Spleen (tissue), 11 donors: ENCODE data around the gene PRDX5. TPM values are rescaled to one million over a fixed set of nuclear protein-coding genes. Genes with fewer than 3 reads are reported as not detected.

ENCODE experiments used
- DNase-seq: peaks from one replicate; pipeline ENCODE4 v3.0.0-alpha.2; 2020
- H3K27ac ChIP-seq, 8 donors: fragments of 200-600 bp; sonication (generic) in 7 of 8; 1 replicate in 4 of 8; 2 replicates in 4 of 8; pipeline versions ENCODE4 v1.5.0 to v1.8.0; 2016 to 2021; ENCODE audit warnings: inconsistent platforms in 4 of 8, mild to moderate bottlenecking in 4 of 8, moderate library complexity in 1 of 8
- H3K27me3 ChIP-seq, 7 donors: fragments of 200-600 bp; sonication (generic) in 6 of 7; replicated peaks in 1 of 7; 1 replicate in 4 of 7; 2 replicates in 3 of 7; pipeline versions ENCODE4 v1.5.0 to v1.8.0; 2016 to 2021; ENCODE audit warnings: inconsistent platforms in 3 of 7, mild to moderate bottlenecking in 1 of 7
- H3K36me3 ChIP-seq, 6 donors: fragments of 200-600 bp; sonication (generic) in 5 of 6; 1 replicate in 4 of 6; 2 replicates in 2 of 6; pipeline versions ENCODE4 v1.5.0 to v1.8.0; 2016 to 2021; ENCODE audit warnings: inconsistent platforms in 2 of 6
- H3K4me1 ChIP-seq, 6 donors: fragments of 200-600 bp; sonication (generic) in 5 of 6; 1 replicate in 3 of 6; 2 replicates in 3 of 6; pipeline versions ENCODE4 v1.5.0 to v1.8.0; 2016 to 2021; ENCODE audit warnings: inconsistent platforms in 3 of 6
- H3K4me3 ChIP-seq, 8 donors: fragments of 200-600 bp; sonication (generic) in 7 of 8; 1 replicate in 4 of 8; 2 replicates in 4 of 8; pipeline versions ENCODE4 v1.5.0 to v1.8.0; 2016 to 2021; ENCODE audit warnings: inconsistent platforms in 4 of 8, mild to moderate bottlenecking in 4 of 8, moderate library complexity in 2 of 8
- H3K9me3 ChIP-seq, 8 donors: fragments of 200-600 bp; sonication (generic) in 7 of 8; 1 replicate in 4 of 8; 2 replicates in 4 of 8; pipeline versions ENCODE4 v1.5.0 to v1.8.0; 2016 to 2021; ENCODE audit warnings: inconsistent platforms in 4 of 8
- CTCF ChIP-seq, 11 experiments: fragments of 200-600 bp in 7 of 11; fragments of 450-650 bp in 4 of 11; sonication (generic) in 4 of 11; IDR thresholded peaks in 8 of 11; conservative IDR thresholded peaks in 3 of 11; 1 replicate in 7 of 11; 2 replicates in 4 of 11; pipeline versions ENCODE4 v1.4.0 to v1.8.0; 2016 to 2021; ENCODE audit warnings: antibody characterized with exemption in 11 of 11, inconsistent platforms in 4 of 11, mild to moderate bottlenecking in 1 of 11
- POLR2A ChIP-seq, 3 donors: fragments of 450-650 bp; IDR thresholded peaks; one replicate each; pipeline ENCODE4 v1.5.1; 2017; ENCODE audit warnings: antibody characterized with exemption in 3 of 3, mild to moderate bottlenecking in 1 of 3
- POLR2AphosphoS5 ChIP-seq, 3 donors: sonication (generic); formaldehyde crosslinking; IDR thresholded peaks; one replicate each; pipeline ENCODE4 v1.5.1; 2017; ENCODE audit warnings: antibody characterized with exemption in 3 of 3
- WGBS, 5 donors: extraction: QIAGEN DNeasy Blood & Tissue Kit in 3 of 5; methylation state at CpG; one replicate each; pipeline versions ENCODE4 v1.1.5 to v1.1.7; 2013 to 2018; 5-methylcytosine and 5-hydroxymethylcytosine counted together
- intact Hi-C: fragments of 100-400 bp; cut with DNase I; formaldehyde crosslinking; loops from one replicate; pipeline ENCODE4 v1.15.0; 2023; ENCODE audit warnings: low total_unique reads
- polyA plus RNA-seq, 3 donors: library from polyadenylated mRNA; stranded (reverse); fragments of 200-250 nt; gene quantifications; one replicate each; pipeline ENCODE4 v1.2.1, GENCODE V29; 2013
- total RNA-seq, 7 donors: library from RNA; depleted of rRNA in 3 of 7; stranded (reverse); fragments of >200 nt in 3 of 7; fragmentation: NEBNext Ultra II Directional in 4 of 7; extraction: Animal tissue kit (Norgen Biotek cat#: 25700) in 4 of 7; gene quantifications; one replicate each; pipeline versions ENCODE4 v1.1.0 to v1.2.1, GENCODE V29; 2016 to 2021
- donor health status: healthy with polysubstance abuse.
- donor health status: DM: no; HTN: no; CAD: no; lungs with moderate emphysema.
- donor health status: DM: no; HTN: no; CAD: no.
- donor health status: Bipolar disorder and iron deficiency.
- donor health status: healthy.
- donor health status: DM: no; HTN: no; CAD: no.
- donor health status: DM: yes; HTN: yes; CAD: no.

The PRDX5 gene
- total and polyA plus RNA-seq, 10 donors: 77.0 to 302 (median 133) TPM

GRCh38 chr11:64334764-64335735 lies 17.1 kb downstream of the PRDX5 start:
- DNase-seq: no peak
- no peaks in the 10 kb centered on the region for H3K27me3 ChIP-seq
- no peak overlapping the region for H3K4me3 ChIP-seq
- H3K36me3 ChIP-seq: peaks cover 0 to 12% (median 0%) of the 10 kb centered on the region in 6 donors
- H3K9me3 ChIP-seq: no peaks in the 10 kb centered on the region
- WGBS, 5 donors: 41 to 58% (median 52%) methylated on average over 13 of the region's 13 CpGs
- intact Hi-C loops: no loop called here
- peak overlapping the region in 6 of 8 donors; percentile 15 to 64 (median 43) for H3K27ac ChIP-seq
- H3K4me1 ChIP-seq: peaks cover 17 to 84% (median 43%) of the 10 kb centered on the region in 6 donors
- TF ChIP-seq POLR2AphosphoS5 (IDR thresholded peaks at IDR 0.05) (peak in 2 of 3 donors; percentile 43 to 54), POLR2A (IDR thresholded peaks at IDR 0.05) (no peak), CTCF (IDR thresholded peaks at IDR 0.05 in 8 of 11, conservative IDR thresholded peaks at IDR 0.05 in 3 of 11) (no peak)

- peaks cover 0 to 5% (median 0%) of the 10 kb centered on the region in 7 donors for H3K27me3 ChIP-seq
- no peak overlapping the region for H3K4me3 ChIP-seq
- no peak for DNase-seq
- no peak overlapping the region for H3K27ac ChIP-seq
- no peaks in the 10 kb centered on the region for H3K9me3 ChIP-seq
- intact Hi-C loops: no loop called here
- TF ChIP-seq POLR2AphosphoS5 (IDR thresholded peaks at IDR 0.05) (no peak), POLR2A (IDR thresholded peaks at IDR 0.05) (no peak), CTCF (IDR thresholded peaks at IDR 0.05 in 8 of 11, conservative IDR thresholded peaks at IDR 0.05 in 3 of 11) (no peak)
- WGBS, 5 donors: 73 to 87% (median 77%) methylated on average over 8 of the region's 8 CpGs
- H3K4me1 ChIP-seq: peaks cover 22 to 84% (median 48%) of the 10 kb centered on the region in 6 donors
- H3K36me3 ChIP-seq: peaks cover 0 to 12% (median 0%) of the 10 kb centered on the region in 6 donors
Observed at GRCh38 chr11:64337538-64338249, 19.8 kb downstream of the PRDX5 start.

GRCh38 chr11:64338716-64339115 lies 20.8 kb downstream of the PRDX5 start:
- no peak for DNase-seq
- WGBS, 5 donors: 78 to 92% (median 83%) methylated on average over 8 of the region's 8 CpGs
- Histone ChIP-seq H3K27ac (peak overlapping the region in 6 of 8 donors; percentile 71 to 95 (median 92)), H3K4me1 (peaks cover 22 to 91% (median 54%) of the 10 kb centered on the region in 6 donors), H3K9me3 (no peaks in the 10 kb centered on the region), H3K27me3 (peaks cover 0 to 5% (median 0%) of the 10 kb centered on the region in 7 donors), H3K4me3 (peak overlapping the region in 1 of 8 donors; percentile 82), H3K36me3 (peaks cover 0 to 21% (median 4%) of the 10 kb centered on the region in 6 donors)
- TF ChIP-seq CTCF (IDR thresholded peaks at IDR 0.05 in 8 of 11, conservative IDR thresholded peaks at IDR 0.05 in 3 of 11): no peak
- intact Hi-C loops: no loop called here
